ENCODE data around the gene ZSCAN10. TPM values are rescaled to one million over a fixed set of nuclear protein-coding genes. Genes with fewer than 3 reads are reported as not detected.

ZSCAN10 gene
- total and polyA plus RNA-seq, 2 of the 13 experiments (the other 11 are each of a cell fraction or from before 2014, with no cell fraction given) = not detected

GRCh38 chr16:3086596-3087242 is 12.4 kb downstream of the ZSCAN10 start (continued):
- TF ChIP-seq TBX2 (CRISPR knock-in tag; IDR thresholded peaks at IDR 0.05; ENCODE audit: borderline replicate concordance) (0 out of 2 replicates have a peak, but pooled peaks have one; percentile 18), ELF3 (CRISPR knock-in tag; IDR thresholded peaks at IDR 0.05) (peak; percentile 72; the same call in 1 of the 2 replicates), ZNF737 (CRISPR knock-in tag; IDR thresholded peaks at IDR 0.05; ENCODE audit: borderline replicate concordance) (no peak), ZFY (CRISPR knock-in tag; IDR thresholded peaks at IDR 0.05) (peak; percentile 52; the same call in 1 of the 2 replicates), RNF2 (conservative IDR thresholded peaks at IDR 0.05; ENCODE audit: low read depth) (no peak), NFE2L2 (IDR thresholded peaks at IDR 0.05; ENCODE audit: low read length) (no peak), AFF4 (CRISPR knock-in tag; IDR thresholded peaks at IDR 0.05) (no peak), KDM4B (CRISPR knock-in tag; IDR thresholded peaks at IDR 0.05) (0 out of 2 replicates have a peak, but pooled peaks have one; percentile 27), ZNF703 (CRISPR knock-in tag; IDR thresholded peaks at IDR 0.05; ENCODE audit: borderline replicate concordance) (no peak), IRX3 (CRISPR knock-in tag; IDR thresholded peaks at IDR 0.05; ENCODE audit: borderline replicate concordance, low read depth) (no peak), ZNF614 (CRISPR knock-in tag; IDR thresholded peaks at IDR 0.05; ENCODE audit: borderline replicate concordance) (0 out of 2 replicates have a peak, but pooled peaks have one; percentile 18), SPEN (CRISPR knock-in tag; IDR thresholded peaks at IDR 0.05; ENCODE audit: low read depth) (peak; percentile 12; the same call in 1 of the 2 replicates), ZNF841 (CRISPR knock-in tag; IDR thresholded peaks at IDR 0.05; ENCODE audit: borderline replicate concordance) (no peak), MTA1 (CRISPR knock-in tag; IDR thresholded peaks at IDR 0.05; ENCODE audit: borderline replicate concordance) (no peak), ZNF33B (CRISPR knock-in tag; IDR thresholded peaks at IDR 0.05) (no peak)
- TF ChIP-seq, protein P1, sequence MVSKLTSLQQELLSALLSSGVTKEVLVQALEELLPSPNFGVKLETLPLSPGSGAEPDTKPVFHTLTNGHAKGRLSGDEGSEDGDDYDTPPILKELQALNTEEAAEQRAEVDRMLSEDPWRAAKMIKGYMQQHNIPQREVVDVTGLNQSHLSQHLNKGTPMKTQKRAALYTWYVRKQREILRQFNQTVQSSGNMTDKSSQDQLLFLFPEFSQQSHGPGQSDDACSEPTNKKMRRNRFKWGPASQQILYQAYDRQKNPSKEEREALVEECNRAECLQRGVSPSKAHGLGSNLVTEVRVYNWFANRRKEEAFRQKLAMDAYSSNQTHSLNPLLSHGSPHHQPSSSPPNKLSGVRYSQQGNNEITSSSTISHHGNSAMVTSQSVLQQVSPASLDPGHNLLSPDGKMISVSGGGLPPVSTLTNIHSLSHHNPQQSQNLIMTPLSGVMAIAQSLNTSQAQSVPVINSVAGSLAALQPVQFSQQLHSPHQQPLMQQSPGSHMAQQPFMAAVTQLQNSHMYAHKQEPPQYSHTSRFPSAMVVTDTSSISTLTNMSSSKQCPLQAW (CRISPR knock-in tag; IDR thresholded peaks at IDR 0.05) = peak; percentile 57; the same call in 1 of the 2 replicates
- TF ChIP-seq, protein P2, sequence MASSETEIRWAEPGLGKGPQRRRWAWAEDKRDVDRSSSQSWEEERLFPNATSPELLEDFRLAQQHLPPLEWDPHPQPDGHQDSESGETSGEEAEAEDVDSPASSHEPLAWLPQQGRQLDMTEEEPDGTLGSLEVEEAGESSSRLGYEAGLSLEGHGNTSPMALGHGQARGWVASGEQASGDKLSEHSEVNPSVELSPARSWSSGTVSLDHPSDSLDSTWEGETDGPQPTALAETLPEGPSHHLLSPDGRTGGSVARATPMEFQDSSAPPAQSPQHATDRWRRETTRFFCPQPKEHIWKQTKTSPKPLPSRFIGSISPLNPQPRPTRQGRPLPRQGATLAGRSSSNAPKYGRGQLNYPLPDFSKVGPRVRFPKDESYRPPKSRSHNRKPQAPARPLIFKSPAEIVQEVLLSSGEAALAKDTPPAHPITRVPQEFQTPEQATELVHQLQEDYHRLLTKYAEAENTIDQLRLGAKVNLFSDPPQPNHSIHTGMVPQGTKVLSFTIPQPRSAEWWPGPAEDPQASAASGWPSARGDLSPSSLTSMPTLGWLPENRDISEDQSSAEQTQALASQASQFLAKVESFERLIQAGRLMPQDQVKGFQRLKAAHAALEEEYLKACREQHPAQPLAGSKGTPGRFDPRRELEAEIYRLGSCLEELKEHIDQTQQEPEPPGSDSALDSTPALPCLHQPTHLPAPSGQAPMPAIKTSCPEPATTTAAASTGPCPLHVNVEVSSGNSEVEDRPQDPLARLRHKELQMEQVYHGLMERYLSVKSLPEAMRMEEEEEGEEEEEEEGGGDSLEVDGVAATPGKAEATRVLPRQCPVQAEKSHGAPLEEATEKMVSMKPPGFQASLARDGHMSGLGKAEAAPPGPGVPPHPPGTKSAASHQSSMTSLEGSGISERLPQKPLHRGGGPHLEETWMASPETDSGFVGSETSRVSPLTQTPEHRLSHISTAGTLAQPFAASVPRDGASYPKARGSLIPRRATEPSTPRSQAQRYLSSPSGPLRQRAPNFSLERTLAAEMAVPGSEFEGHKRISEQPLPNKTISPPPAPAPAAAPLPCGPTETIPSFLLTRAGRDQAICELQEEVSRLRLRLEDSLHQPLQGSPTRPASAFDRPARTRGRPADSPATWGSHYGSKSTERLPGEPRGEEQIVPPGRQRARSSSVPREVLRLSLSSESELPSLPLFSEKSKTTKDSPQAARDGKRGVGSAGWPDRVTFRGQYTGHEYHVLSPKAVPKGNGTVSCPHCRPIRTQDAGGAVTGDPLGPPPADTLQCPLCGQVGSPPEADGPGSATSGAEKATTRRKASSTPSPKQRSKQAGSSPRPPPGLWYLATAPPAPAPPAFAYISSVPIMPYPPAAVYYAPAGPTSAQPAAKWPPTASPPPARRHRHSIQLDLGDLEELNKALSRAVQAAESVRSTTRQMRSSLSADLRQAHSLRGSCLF (CRISPR knock-in tag; IDR thresholded peaks at IDR 0.05; ENCODE audit: borderline replicate concordance) = peak; percentile 69; the same call in 1 of the 2 replicates
